Measurements from ENCODE around the gene CLK3. TPM values are rescaled to one million over a fixed set of nuclear protein-coding genes. Genes with fewer than 3 reads are reported as not detected.

The CLK3 gene
- total RNA-seq, 4 donors from 2014 or later, result 93.1 to 244 (median 115) TPM

- no peak for DNase-seq (ENCODE audit: low spot score in 2 of 2)
- Histone ChIP-seq H3K27me3 (no peaks in the 10 kb centered on the region), H3K9me3 (no peaks in the 10 kb centered on the region), H3K4me3 (no peak overlapping the region), H3K27ac (no peak overlapping the region), H3K36me3 (no peaks in the 10 kb centered on the region), H3K4me1 (peaks cover under 1% of the 10 kb centered on the region)
- no peak for TF ChIP-seq POLR2AphosphoS5 (IDR thresholded peaks at IDR 0.05)
- no peak for TF ChIP-seq POLR2A (IDR thresholded peaks at IDR 0.05)
- WGBS, result 67% methylated on average over 1 of the region's 1 CpG
These were observed 9.9 kb upstream of the CLK3 start for GRCh38 chr15:74605795-74606150.

- no peak overlapping the region for H3K4me3 ChIP-seq
- TF ChIP-seq CTCF (IDR thresholded peaks at IDR 0.05), result no peak
- TF ChIP-seq POLR2AphosphoS5 (IDR thresholded peaks at IDR 0.05), result no peak
- no peak for TF ChIP-seq EP300 (IDR thresholded peaks at IDR 0.05)
- no peak for TF ChIP-seq POLR2A (IDR thresholded peaks at IDR 0.05)
- peaks cover 11% of the 10 kb centered on the region for H3K4me1 ChIP-seq
- DNase-seq (ENCODE audit: low spot score in 2 of 2), result no peak
- no peaks in the 10 kb centered on the region for H3K27me3 ChIP-seq
- no peaks in the 10 kb centered on the region for H3K36me3 ChIP-seq
- WGBS, result 61% methylated on average over 2 of the region's 3 CpGs
- no peak overlapping the region for H3K27ac ChIP-seq
- H3K9me3 ChIP-seq, result no peaks in the 10 kb centered on the region
These were observed 6.8 kb upstream of the CLK3 start for GRCh38 chr15:74608786-74609185.

GRCh38 chr15:74609938-74610301 is 5.7 kb upstream of the CLK3 start:
- Histone ChIP-seq H3K4me3 (no peak overlapping the region), H3K9me3 (no peaks in the 10 kb centered on the region), H3K27me3 (no peaks in the 10 kb centered on the region), H3K36me3 (no peaks in the 10 kb centered on the region), H3K27ac (no peak overlapping the region), H3K4me1 (peaks cover 22% of the 10 kb centered on the region)
- DNase-seq (ENCODE audit: low spot score in 2 of 2), result no peak
- WGBS, result 94% methylated on average over 3 of the region's 3 CpGs
- no peak for TF ChIP-seq POLR2AphosphoS5 (IDR thresholded peaks at IDR 0.05)

- no peak overlapping the region for H3K27ac ChIP-seq
- DNase-seq (ENCODE audit: low spot score in 2 of 2), result no peak
- H3K36me3 ChIP-seq, result no peaks in the 10 kb centered on the region
- no peaks in the 10 kb centered on the region for H3K27me3 ChIP-seq
- H3K9me3 ChIP-seq, result no peaks in the 10 kb centered on the region
- H3K4me1 ChIP-seq, result peaks cover 24% of the 10 kb centered on the region
- TF ChIP-seq CTCF (IDR thresholded peaks at IDR 0.05), result no peak
- no peak for TF ChIP-seq POLR2AphosphoS5 (IDR thresholded peaks at IDR 0.05)
- TF ChIP-seq POLR2A (IDR thresholded peaks at IDR 0.05), result no peak
- TF ChIP-seq EP300 (IDR thresholded peaks at IDR 0.05), result no peak
- WGBS, result 48% methylated on average over 4 of the region's 7 CpGs
- H3K4me3 ChIP-seq, result no peak overlapping the region
These were observed 5.2 kb upstream of the CLK3 start for GRCh38 chr15:74610302-74610951.

- WGBS, result 65% methylated on average over 11 of the region's 11 CpGs
- no peak for DNase-seq (ENCODE audit: low spot score in 2 of 2)
- no peaks in the 10 kb centered on the region for H3K27me3 ChIP-seq
- TF ChIP-seq POLR2AphosphoS5 (IDR thresholded peaks at IDR 0.05) (no peak), POLR2A (IDR thresholded peaks at IDR 0.05) (no peak), EP300 (IDR thresholded peaks at IDR 0.05) (no peak), CTCF (IDR thresholded peaks at IDR 0.05) (no peak)
- H3K9me3 ChIP-seq, result no peaks in the 10 kb centered on the region
- H3K27ac ChIP-seq, result no peak overlapping the region
- peaks cover 24% of the 10 kb centered on the region for H3K4me1 ChIP-seq
- no peak overlapping the region for H3K4me3 ChIP-seq
- no peaks in the 10 kb centered on the region for H3K36me3 ChIP-seq
These were observed 4.3 kb upstream of the CLK3 start for GRCh38 chr15:74611341-74611740.

GRCh38 chr15:74611834-74612233 is 3.8 kb upstream of the CLK3 start:
- no peak for DNase-seq (ENCODE audit: low spot score in 2 of 2)
- Histone ChIP-seq H3K27me3 (no peaks in the 10 kb centered on the region), H3K36me3 (no peaks in the 10 kb centered on the region), H3K4me3 (no peak overlapping the region), H3K27ac (no peak overlapping the region), H3K9me3 (no peaks in the 10 kb centered on the region), H3K4me1 (peaks cover 29% of the 10 kb centered on the region)
- WGBS, result 90% methylated on average over 2 of the region's 6 CpGs
- no peak for TF ChIP-seq EP300 (IDR thresholded peaks at IDR 0.05)
- no peak for TF ChIP-seq POLR2A (IDR thresholded peaks at IDR 0.05)
- TF ChIP-seq POLR2AphosphoS5 (IDR thresholded peaks at IDR 0.05), result no peak
- no peak for TF ChIP-seq CTCF (IDR thresholded peaks at IDR 0.05)
